NCI-H345 treated with DMSO at 0.1 percent for 48 hours (cell line): ENCODE data around the gene TNS4.

Source experiments
- DNase-seq: peaks from one replicate; lab custom pipeline; 2025; ENCODE audit not compliant: unreplicated experiment; lab: John Stamatoyannopoulos, UW

Gene TNS4

GRCh38 chr17:40473573-40474365 is 27.7 kb downstream of the TNS4 start:
- no peak for DNase-seq

DNA sequence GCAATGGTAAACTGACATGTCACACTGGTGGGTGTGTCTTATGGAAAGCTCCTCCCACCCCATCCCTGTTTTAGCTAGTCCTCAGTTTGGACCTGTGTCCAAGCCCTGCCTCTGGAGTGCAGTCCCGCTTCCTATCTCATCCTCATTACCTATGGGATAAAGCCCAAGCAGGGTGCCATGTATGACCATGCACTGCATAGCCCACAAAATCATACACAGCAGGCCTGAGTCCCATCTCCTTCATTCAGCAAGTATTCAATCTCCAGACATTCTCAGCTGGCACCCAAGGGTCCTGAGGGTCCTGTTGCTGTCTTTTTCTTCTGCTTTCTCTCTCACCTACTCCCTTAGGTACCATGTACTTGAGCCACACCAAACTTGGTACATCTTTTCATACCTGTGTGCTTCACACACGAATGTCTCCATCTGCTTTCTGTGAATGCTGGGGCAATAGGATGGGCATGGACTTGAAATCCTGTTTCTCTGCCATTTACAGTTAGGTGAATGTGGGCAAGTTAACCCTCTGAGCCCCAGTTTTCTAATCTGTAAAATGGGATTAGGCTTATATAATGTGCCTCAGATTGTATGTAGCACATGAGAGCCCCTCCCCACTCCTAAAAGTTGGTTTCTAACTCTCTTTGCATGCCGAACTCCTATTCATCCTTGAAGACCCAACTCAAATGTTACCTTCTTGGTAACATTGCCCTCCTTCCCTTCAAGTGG is 28.5 kb downstream of the TNS4 start:
- no peak for DNase-seq

DNA sequence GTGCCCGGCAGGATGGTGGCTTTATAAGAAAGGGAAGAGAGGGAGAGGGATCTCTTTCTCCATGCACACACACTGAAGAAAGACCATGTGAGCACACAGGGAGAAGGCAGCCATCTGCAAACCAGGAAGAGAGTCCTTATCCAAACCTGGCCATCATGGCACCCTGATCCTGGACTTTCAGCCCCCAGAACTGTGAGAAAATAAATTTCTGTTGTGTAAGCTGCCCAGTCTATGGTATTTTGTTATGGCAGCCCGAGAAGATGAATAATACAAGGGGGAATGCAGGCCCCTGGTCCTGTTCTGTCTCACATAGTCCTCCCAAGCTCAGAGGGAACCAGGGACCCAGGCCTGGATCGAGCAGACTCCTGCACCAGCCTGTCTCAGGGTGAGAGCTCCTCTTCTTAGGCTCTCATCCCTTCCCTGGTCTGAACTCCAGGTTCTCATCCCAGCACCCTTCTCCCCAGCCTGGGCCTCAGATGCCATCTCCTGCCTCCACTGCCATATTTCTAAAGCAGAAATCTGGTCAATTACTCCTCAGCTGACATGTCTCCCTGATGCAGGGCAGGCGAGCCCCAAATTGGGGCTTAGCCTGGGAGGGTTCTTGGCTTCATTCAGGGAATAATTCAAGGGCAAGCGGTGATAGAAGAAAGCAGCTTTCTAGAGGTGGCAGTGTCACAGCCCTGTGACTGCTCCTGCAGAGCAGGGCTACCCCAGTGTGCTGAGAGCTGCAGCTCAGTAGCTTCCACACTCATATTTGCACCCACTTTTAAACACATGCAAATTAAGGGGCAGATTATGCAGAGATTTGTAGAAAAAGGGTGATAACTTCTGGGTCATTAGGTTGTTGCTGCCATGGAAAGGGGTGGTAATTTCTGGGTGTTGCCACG is 29.3 kb downstream of the TNS4 start:
- DNase-seq, result no peak

DNA sequence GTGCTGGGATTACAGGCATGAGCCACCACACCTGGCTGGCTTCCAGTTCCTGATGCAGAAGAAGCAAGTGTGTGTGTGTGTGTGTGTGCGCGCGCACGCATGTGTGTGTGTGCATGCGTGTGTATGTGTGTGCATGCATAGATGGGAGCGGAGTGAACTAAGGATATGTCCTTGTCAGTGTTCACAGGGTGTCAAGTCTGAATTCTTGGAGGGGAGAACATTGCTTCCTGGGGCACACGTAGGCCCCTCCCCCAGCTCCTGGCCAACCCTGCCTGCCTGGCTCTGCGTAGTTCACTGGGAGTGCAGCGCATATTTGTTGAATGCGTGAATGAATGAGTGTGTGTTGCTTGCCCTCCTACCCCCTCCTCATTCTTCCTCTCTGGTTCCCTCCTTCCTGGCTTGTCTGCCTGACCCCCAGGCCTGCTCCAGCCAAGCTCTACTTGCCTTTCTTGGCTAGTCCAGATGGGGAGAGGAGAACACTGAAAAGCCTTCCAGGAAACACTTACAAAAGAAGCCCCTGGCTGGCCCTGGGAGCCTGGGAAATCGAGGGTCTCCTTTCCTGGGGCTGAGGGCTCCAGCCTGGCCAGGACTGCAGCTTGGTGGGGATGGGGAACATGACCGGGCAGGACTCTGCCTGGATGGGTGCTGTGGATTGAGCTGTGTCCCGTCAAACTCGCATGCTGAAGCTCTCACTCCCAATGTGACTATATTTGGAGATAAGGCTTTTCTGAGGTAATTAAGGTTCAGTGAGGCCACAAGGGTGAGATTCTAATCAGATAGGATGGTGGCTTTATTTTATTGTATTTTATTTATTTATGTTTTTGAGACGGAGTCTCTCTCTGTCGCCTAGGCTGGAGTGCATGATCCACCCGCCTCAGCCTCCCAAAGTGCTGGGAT is 30.2 kb downstream of the TNS4 start:
- DNase-seq, result no peak

- DNase-seq, result no peak
These were observed 31.4 kb downstream of the TNS4 start for GRCh38 chr17:40469805-40470675.

- no peak for DNase-seq
These were observed 32.9 kb downstream of the TNS4 start for GRCh38 chr17:40468560-40468959.

- no peak for DNase-seq
These were observed 34.0 kb downstream of the TNS4 start for GRCh38 chr17:40467281-40467867.

GRCh38 chr17:40466298-40466971 is 35.0 kb downstream of the TNS4 start:
- no peak for DNase-seq

DNA sequence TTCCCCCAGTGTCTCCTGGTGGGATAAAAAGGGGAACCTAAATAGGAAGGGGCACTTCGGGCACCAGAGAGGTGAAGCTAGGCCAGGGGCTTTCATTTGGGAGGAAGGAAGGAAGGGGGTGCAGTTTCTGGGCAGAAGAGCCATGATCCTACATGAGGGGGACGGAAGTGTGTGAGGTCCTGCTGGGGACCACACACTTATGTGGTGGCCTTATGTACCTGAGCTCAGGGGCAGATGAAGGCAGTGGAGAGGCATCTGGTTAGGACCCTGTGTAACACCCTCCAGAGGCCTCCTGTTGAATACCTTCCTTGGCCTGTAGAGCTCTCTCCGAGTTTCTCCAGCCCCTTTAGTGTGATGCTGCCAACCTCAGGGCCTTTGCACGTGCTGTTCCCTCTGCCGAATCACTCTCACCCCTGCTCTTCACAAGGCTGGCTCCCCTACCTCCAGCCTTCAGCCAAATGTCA is 37.0 kb downstream of the TNS4 start:
- no peak for DNase-seq

DNA sequence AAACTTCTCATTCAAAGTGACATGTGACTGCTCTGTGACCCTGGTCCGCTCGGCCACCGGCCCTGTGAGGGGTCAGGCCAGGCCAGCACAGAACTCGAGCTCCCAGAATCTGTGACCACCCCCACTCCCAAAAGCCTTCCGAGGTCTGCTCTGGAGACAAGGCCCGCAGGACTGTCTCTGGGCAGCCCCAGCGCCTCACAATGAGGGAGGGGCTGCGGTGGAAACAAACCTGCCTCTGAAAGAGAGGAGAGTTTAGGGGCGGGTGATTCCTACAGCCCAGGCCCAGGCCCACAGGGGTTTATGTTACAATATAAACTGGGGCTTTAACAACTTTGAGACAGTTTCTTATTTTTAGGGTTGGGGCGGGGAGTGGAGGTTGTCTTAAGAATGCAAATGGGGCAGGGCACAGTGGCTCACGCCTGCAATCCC is 38.3 kb downstream of the TNS4 start:
- no peak for DNase-seq

- DNase-seq, result no peak
These were observed 38.9 kb downstream of the TNS4 start for GRCh38 chr17:40462343-40463121.

DNA sequence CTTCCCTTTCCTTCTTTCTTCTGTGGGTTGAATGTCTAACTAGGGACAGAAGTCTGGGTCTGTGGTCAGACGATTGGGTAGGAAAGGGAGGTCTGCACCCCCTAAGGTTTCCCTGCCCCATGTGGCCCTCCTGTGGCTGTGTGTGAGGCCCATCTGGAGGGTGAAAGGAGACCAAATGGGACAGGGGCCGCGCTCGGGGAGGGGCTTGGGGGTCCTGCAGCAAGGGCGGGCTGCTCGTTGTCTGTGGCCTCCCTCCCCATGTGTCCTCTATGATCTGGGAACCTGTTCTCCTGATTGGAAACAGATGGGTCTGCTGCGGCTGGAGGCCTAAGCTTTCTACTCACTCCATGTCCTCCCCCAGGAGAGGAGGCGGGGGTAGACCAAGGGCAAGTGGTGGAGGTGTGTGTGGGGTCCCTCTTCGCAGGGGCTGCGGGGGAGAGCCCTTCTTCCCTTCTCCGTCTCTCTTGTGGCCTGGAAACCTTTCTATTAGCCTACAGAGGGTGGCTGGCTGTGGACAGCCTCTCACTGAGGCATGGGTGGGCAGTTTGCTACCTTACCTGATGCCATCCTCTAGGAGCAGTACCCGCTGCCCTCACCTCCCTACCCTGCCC is 39.6 kb downstream of the TNS4 start:
- DNase-seq, result no peak

DNA sequence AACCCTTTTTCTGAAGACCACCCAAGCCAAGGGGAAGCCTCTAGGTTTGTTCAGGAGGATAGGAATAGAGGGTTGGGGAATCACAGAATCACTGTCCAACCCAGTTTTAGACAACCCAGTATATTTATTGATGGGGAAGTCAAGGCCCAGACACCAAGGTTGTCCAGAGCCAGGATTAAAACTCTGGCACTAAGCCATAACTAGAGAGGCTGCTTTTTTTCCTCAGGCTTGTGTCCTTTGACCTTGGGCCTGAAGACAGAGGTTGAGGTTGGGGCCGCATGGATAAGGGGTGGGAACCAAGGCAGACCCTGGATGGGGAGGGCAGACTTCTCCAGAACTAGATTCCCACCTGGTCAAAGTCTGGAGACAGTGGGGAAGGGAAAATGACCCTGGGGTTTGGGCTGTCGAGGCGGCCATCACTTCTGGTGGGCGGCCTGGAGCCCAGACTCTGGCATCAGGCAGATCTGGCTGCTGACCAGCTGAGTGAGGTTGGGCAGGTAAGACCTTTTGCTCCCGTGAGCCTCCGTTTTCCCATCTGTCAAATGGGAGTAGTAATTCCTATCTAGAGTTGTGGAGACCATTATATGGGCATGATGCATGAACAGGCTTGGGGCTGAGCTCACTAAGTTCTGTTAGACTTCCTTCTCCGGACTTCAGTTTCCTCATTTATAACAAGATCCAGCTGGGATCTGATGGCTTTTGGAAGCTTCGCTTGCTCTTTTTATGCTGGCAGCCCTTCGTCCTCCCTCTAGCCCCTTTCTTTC is 40.3 kb downstream of the TNS4 start:
- DNase-seq, result no peak

- no peak for DNase-seq
These were observed 40.8 kb downstream of the TNS4 start for GRCh38 chr17:40460604-40460967.

DNA sequence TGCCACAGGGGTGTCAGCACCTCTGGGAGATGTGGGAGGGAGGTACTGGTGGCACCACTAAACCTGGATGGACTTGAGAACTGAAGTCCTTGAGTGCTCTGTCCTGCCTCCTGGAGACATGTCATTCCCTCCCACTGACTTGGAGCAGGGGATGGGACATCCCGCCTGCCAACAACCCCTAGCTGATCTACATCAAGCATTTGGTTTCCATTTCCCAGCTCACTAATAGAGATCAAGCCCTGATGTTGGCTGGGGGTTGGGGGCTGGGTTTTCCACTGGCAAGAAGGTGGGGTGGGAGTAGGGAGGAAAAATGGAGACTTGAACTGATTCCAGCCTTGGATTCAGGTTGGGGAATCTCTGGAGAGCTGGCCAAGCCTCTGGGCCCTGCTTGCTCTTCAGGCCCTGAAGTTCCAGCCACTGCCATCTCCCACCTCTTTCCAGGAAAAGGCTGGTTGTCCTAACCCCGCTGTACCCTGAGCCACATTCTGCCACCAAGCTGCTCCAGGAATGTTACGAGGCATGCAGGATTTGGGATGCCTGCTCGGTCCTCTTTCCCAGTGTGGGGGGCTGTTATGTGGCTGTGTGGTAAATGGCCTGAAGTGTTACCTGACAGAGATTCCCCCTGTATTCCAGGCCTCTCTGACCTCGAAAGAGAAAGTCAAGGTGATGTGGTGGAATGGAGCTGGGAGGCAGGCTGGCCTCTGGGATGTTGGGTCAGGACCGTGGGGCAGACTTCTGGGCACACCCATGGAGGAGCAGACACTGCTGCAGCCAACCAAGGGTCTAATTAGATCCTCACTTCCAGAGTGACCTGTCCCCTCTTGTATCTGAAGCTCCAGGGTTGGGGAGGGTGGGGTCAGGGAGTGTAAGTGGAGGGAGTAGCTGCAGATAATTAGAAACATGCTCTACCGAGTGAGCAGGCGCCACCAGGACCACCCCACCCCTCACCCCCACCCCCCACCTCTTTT is 41.5 kb downstream of the TNS4 start:
- DNase-seq, result no peak
